ENCODE measurements around the gene SLIT3.

GRCh38 chr5:168931638-168932345 lies 369.1 kb downstream of the SLIT3 start:
- TF ChIP-seq CTCF (IDR thresholded peaks at IDR 0.05; ENCODE audit: insufficient read depth, low read length, poor library complexity, severe bottlenecking) (no peak), EZH2phosphoT487 (conservative IDR thresholded peaks at IDR 0.05; ENCODE audit: low read length) (no peak)

Measured in SU-DHL-6 (cell line).